DMS153 treated with DMSO at 0.1 percent for 48 hours (cell line): ENCODE data around the gene PSMB11.
"Not testable (repeated sequence)": the region's sequence is repeated elsewhere in the genome, so short reads cannot be mapped to it uniquely, and the experiment has no call there.

Experiments used
- DNase-seq: peaks from one replicate; lab custom pipeline; 2025; ENCODE audit not compliant: unreplicated experiment; lab: John Stamatoyannopoulos, UW

Gene PSMB11

DNA sequence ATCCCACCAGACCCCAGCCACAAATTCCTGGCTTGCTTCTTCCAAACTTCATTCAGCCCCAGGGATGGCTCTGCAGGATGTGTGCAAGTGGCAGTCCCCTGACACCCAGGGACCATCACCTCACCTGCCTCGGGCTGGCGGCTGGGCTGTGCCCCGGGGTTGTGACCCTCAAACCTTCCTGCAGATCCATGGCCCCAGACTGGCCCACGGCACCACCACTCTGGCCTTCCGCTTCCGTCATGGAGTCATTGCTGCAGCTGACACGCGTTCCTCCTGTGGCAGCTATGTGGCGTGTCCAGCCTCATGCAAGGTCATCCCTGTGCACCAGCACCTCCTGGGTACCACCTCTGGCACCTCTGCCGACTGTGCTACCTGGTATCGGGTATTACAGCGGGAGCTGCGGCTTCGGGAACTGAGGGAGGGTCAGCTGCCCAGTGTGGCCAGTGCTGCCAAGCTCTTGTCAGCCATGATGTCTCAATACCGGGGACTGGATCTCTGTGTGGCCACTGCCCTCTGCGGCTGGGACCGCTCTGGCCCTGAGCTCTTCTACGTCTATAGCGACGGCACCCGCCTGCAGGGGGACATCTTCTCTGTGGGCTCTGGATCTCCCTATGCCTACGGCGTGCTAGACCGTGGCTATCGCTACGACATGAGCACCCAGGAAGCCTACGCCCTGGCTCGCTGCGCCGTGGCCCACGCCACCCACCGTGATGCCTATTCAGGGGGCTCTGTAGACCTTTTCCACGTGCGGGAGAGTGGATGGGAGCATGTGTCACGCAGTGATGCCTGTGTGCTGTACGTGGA lies at the start of gene PSMB11:
TSS of gene PSMB11 (plus strand) at position 51 of the 804 bp plus-strand sequence. CDS start at position 65, 14 bp downstream.
- DNase-seq = no peak

- DNase-seq = no peak
These were observed 48.5 kb upstream of the PSMB11 start for GRCh38 chr14:22993517-22993916.

DNA sequence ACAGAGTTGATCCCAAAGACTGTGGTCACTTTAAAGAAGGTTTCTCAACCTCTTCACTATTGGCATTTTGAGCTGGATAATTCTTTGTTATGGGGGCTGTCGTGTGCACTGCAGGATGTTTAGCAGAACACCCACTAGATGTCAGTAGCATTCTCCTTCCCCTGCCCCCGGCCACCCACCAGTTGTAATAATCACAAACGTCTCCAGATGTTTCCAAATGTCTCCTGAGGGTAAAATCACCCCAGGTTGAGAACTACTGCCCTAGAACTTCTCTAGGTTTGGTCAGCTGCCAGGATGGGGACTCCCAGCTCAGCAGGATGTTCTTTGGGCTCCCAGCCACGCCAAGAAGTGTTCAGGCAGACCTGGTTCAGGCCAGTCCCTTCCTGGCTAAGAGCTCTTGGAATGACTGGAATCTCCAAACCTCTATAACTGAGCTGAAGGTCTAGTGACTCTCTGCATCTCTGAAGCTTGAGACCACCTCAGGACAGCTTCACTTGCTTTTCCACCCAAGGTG lies 47.2 kb upstream of the PSMB11 start:
- DNase-seq = no peak

- no peak for DNase-seq
These were observed 46.0 kb upstream of the PSMB11 start for GRCh38 chr14:22995889-22996625.

GRCh38 chr14:22996768-22997654 lies 45.0 kb upstream of the PSMB11 start:
- no peak for DNase-seq

DNA sequence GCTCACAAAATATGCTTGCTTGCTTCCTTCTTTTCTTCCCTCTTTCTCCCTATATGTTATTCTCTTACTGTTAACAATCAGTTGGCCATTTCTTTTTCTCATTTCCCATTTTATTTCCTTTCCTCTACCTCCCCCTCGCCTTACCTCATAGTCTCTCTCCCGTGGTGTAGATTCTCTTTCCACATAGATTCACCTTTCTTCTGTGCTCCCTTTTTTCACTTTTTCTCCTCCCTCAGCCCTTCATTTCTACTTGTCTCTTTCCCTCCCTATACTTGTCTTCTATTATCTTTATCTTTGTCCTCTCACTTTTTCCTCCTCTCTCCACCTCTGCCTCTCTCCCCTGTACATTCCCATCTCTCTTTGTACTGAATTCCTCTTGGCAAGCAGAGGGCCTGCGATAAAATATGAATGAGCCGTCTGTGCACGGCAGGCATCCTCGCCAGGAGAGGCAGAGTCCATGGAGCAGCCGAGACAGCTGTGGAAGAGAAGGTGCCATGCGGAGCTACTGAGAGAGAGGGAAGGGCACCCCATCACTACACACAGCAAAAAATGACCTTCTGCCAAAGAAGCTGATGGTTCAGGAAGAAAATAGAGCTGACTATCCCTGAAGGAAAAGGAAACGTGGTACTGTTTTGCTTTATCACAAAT lies 44.2 kb upstream of the PSMB11 start:
- no peak for DNase-seq

GRCh38 chr14:22998329-22999012 lies 43.5 kb upstream of the PSMB11 start:
- DNase-seq = no peak

GRCh38 chr14:23000860-23001259 lies 41.2 kb upstream of the PSMB11 start:
- no peak for DNase-seq

DNA sequence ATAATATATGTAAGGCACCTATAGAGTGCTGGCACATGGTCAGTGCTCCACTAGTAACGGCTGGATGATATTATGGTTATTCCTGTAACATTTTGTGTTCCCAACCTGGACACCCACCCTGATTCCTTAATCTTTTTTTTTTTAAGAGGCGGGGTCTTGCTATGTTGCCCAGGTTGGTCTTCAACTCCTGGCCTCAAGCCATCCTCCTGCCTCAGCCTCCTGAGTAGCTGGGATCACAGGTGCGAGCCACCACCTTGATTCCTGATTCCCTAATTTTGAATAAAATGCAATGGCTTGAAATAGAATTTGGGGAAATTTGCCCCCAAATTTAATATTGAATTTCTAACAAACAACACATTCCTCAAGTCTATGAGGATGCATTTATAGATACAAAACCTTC lies 39.4 kb upstream of the PSMB11 start:
- no peak for DNase-seq

- DNase-seq = not testable (repeated sequence)
These were observed 37.7 kb upstream of the PSMB11 start for GRCh38 chr14:23004274-23004673.

GRCh38 chr14:23005451-23006187 lies 36.4 kb upstream of the PSMB11 start:
- DNase-seq = no peak

- DNase-seq = no peak
These were observed 35.9 kb upstream of the PSMB11 start for GRCh38 chr14:23006188-23006534.

DNA sequence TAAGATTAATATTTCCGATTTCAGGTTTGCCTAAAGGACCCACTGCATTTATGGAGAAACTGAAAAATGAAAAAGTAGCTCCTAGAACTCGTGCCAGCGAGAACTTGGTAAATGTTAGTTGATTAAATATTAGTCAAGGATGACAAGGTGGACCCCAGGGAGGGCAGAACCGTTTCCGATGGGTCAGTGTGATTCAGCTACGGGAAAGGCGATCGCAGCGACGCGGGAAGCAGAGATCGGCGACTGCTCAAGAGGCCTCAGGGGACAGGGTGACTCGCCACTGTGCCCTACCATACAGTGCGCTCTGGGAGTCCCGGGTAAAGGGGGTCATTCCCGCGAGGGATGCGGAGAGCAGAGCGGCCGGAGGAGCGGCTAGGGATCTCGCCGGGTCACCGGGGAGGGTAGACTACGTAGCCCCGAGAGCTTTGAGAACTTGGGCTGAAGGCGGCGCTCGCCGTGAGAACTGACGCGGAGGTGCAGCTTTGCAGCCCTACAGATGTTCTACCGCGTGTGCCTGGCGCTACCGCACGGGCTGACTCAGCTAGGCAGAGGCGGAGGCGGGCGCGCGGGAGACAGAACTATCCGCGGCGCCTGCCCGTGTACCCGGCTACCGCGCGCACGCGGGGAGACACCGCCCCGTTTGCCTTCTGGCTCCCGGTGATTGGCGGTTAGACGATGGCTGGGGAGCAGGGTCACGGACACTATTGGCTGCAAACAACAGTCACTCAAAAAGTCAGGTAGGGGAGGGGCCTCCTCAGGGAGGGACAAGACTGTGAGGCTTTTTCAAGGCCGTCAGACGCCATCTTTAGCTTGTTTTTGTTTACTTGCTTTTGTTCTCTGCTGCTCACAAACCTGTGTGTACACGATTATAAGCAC lies 35.2 kb upstream of the PSMB11 start:
- peak; percentile 94 for DNase-seq

- peak; percentile 63 for DNase-seq
These were observed 33.2 kb upstream of the PSMB11 start for GRCh38 chr14:23008831-23009230.

GRCh38 chr14:23009483-23009938 lies 32.5 kb upstream of the PSMB11 start:
- DNase-seq = no peak

- peak; percentile 56 for DNase-seq
These were observed 31.9 kb upstream of the PSMB11 start, which contains the start of gene C14orf93 for GRCh38 chr14:23009939-23010726. Gene C14orf93 (minus strand): TSS chr14:23010143. CDS start chr14:22999023, 11,120 bp downstream.

DNA sequence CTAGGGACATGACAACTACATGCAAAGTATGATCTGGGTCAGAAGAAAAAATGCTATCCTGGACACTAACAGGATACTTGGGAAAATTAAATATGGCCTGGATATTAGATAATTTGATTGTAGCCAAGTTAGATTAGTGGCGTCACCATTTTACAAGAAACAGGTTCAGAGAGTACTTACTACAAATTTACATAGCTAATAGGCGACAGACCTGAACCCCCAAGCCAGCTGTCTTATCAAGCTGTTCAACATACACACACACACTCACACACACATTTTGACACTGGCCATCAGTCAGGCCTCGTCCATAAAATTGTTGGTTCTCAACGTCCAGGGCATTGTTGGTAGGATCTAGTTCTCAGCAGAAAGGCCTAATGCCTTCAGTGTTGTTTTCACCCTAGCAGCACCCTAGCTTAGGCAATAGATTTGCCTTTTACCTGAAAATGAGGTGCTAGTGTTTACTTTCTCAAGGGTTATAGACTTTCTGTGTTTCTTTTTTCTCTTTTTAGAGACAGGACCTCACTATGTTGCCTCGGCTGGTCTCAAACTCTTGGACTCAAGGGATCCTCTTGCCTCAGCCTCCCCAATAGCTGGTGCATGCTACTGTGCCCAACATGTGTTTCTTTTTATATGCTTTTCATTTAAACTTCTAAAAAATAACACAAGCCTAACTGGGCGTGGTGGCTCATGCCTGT lies 28.8 kb upstream of the PSMB11 start:
- DNase-seq = no peak
